HFFc6 (cell line): ENCODE measurements around the gene INPP5D. TPM values are rescaled to one million over a fixed set of nuclear protein-coding genes. Genes with fewer than 3 reads are reported as not detected.
"Not testable (repeated sequence)": the region's sequence is repeated elsewhere in the genome, so short reads cannot be mapped to it uniquely, and the experiment has no call there.

Source experiments
- DNase-seq: peaks from one replicate; pipeline ENCODE4 v3.0.0-alpha.2; 2018
- H3K27ac Mint-ChIP-seq: 2 replicates; pipeline ENCODE4 v1.8.0; 2020; ENCODE audit warnings: mild to moderate bottlenecking, mixed read lengths
- H3K27me3 Mint-ChIP-seq: 2 replicates; pipeline ENCODE4 v1.8.0; 2021; ENCODE audit warnings: mild to moderate bottlenecking, moderate library complexity, mixed read lengths; ENCODE audit not compliant: insufficient read depth
- H3K36me3 Mint-ChIP-seq: 2 replicates; pipeline ENCODE4 v1.8.0; 2021; ENCODE audit warnings: low read depth, mixed read lengths
- H3K4me1 Mint-ChIP-seq: 2 replicates; pipeline ENCODE4 v1.8.0; 2020; ENCODE audit warnings: low read depth, mixed read lengths
- H3K4me3 Mint-ChIP-seq: 2 replicates; pipeline ENCODE4 v1.8.0; 2020; ENCODE audit warnings: mild to moderate bottlenecking, moderate library complexity, mixed read lengths
- H3K9me3 Mint-ChIP-seq: 2 replicates; pipeline ENCODE4 v1.8.0; 2020; ENCODE audit warnings: mild to moderate bottlenecking, mixed read lengths
- CTCF ChIP-seq: fragments of 200-600 bp; sonication (generic); IDR thresholded peaks from 2 replicates; pipeline ENCODE4 v1.5.0; 2021; ENCODE audit warnings: antibody characterized with exemption, mild to moderate bottlenecking
- total RNA-seq, 6 experiments: library from RNA; stranded (reverse); fragmentation: NEBNext Ultra II Directional; extraction: Animal tissue kit (Norgen Biotek cat#: 25700); gene quantifications; 2 replicates in 1 of 6; 3 replicates in 5 of 6; pipeline ENCODE4 v1.2.3, GENCODE V29; 2021

The INPP5D gene
- total RNA-seq, 6 experiments from 2014 or later = 0.19 to 0.66 (median 0.43) TPM; not detected in 1

GRCh38 chr2:233013027-233013461 is 47.1 kb upstream of the INPP5D start, which contains the start of gene NGEF:
NGEF (minus strand) TSS chr2:233013256; CDS start chr2:232974890, 38,366 bp downstream.
- no peak for TF ChIP-seq CTCF
- DNase-seq = no peak
- no peak within 1 kb of the TSS for H3K4me3 Mint-ChIP-seq
- peaks cover 4% of the 10 kb centered on the region; the same call in 1 of the 2 replicates for H3K9me3 Mint-ChIP-seq
- H3K27ac Mint-ChIP-seq = no peak within 1 kb of the TSS
- peaks cover 24% of the 10 kb centered on the region for H3K27me3 Mint-ChIP-seq
- H3K4me1 Mint-ChIP-seq = no peaks in the 10 kb centered on the region
- no peaks in the 10 kb centered on the region for H3K36me3 Mint-ChIP-seq

- H3K36me3 Mint-ChIP-seq = no peaks in the 10 kb centered on the region
- TF ChIP-seq CTCF = no peak
- no peaks in the 10 kb centered on the region for H3K4me1 Mint-ChIP-seq
- no peak for DNase-seq
- peaks cover 4% of the 10 kb centered on the region; the same call in 1 of the 2 replicates for H3K9me3 Mint-ChIP-seq
- peaks cover 24% of the 10 kb centered on the region for H3K27me3 Mint-ChIP-seq
- H3K27ac Mint-ChIP-seq = no peak overlapping the region
- no peak overlapping the region for H3K4me3 Mint-ChIP-seq
Measured at GRCh38 chr2:233013650-233014049, 46.5 kb upstream of the INPP5D start.

GRCh38 chr2:233015019-233015645 is 45.0 kb upstream of the INPP5D start:
- TF ChIP-seq CTCF = no peak
- Mint-ChIP-seq H3K9me3 (peaks cover 4% of the 10 kb centered on the region; the same call in 1 of the 2 replicates), H3K27ac (no peak overlapping the region), H3K36me3 (no peaks in the 10 kb centered on the region), H3K4me3 (no peak overlapping the region), H3K4me1 (no peaks in the 10 kb centered on the region), H3K27me3 (peaks cover 17% of the 10 kb centered on the region)
- DNase-seq = no peak

- Mint-ChIP-seq H3K4me1 (peaks cover 7% of the 10 kb centered on the region; the same call in 1 of the 2 replicates), H3K4me3 (no peak overlapping the region), H3K36me3 (no peaks in the 10 kb centered on the region), H3K27ac (no peak overlapping the region), H3K27me3 (no peaks in the 10 kb centered on the region; the same call in none of the 2 replicates), H3K9me3 (peaks cover 4% of the 10 kb centered on the region; the same call in 1 of the 2 replicates)
- DNase-seq = no peak
- TF ChIP-seq CTCF = no peak
Measured at GRCh38 chr2:233017947-233018346, 42.2 kb upstream of the INPP5D start.

- not testable (repeated sequence) for H3K9me3 Mint-ChIP-seq, H3K4me1 Mint-ChIP-seq, H3K4me3 Mint-ChIP-seq, DNase-seq, H3K36me3 Mint-ChIP-seq, H3K27me3 Mint-ChIP-seq, H3K27ac Mint-ChIP-seq
Measured at GRCh38 chr2:233019610-233020009, 40.5 kb upstream of the INPP5D start.

GRCh38 chr2:233020454-233020853 is 39.7 kb upstream of the INPP5D start:
- Mint-ChIP-seq H3K27me3 (no peaks in the 10 kb centered on the region; the same call in none of the 2 replicates), H3K9me3 (peaks cover 4% of the 10 kb centered on the region; the same call in 1 of the 2 replicates), H3K4me1 (peaks cover 9% of the 10 kb centered on the region), H3K27ac (no peak overlapping the region), H3K36me3 (no peaks in the 10 kb centered on the region), H3K4me3 (no peak overlapping the region)
- DNase-seq = no peak
- TF ChIP-seq CTCF = no peak
